ENCODE data around the gene CLDN22. TPM values are rescaled to one million over a fixed set of nuclear protein-coding genes. Genes with fewer than 3 reads are reported as not detected.

CLDN22 gene
- total and polyA plus RNA-seq, 5 experiments from 2014 or later: 0.29 TPM; not detected in 4

GRCh38 chr4:183304538-183304937 lies 15.5 kb downstream of the CLDN22 start:
- peak overlapping the region in 1 of 10 donors; percentile 1 for H3K27ac Mint-ChIP-seq
- POLR2A ChIA-PET: no interaction called here
- no peaks in the 10 kb centered on the region for H3K4me1 Mint-ChIP-seq
- ATAC-seq (no peak), DNase-seq (no peak)
- H3K9me3 Mint-ChIP-seq: no peaks in the 10 kb centered on the region
- peaks cover 0 to 2% (median under 1%) of the 10 kb centered on the region in 5 donors for H3K27me3 Mint-ChIP-seq
- peaks cover 0 to 4% (median 0%) of the 10 kb centered on the region in 3 donors for H3K36me3 Mint-ChIP-seq
- no peak overlapping the region for H3K4me3 Mint-ChIP-seq

- POLR2A ChIA-PET: no interaction called here
- Mint-ChIP-seq H3K27ac (no peak overlapping the region), H3K9me3 (no peaks in the 10 kb centered on the region), H3K4me3 (no peak overlapping the region), H3K27me3 (peaks cover 0 to 3% (median 2%) of the 10 kb centered on the region in 5 donors), H3K36me3 (peaks cover 0 to 4% (median 0%) of the 10 kb centered on the region in 3 donors), H3K4me1 (no peaks in the 10 kb centered on the region)
- ATAC-seq (no peak), DNase-seq (no peak)
These were observed 16.0 kb downstream of the CLDN22 start for GRCh38 chr4:183304067-183304466.

GRCh38 chr4:183303301-183303700 lies 16.8 kb downstream of the CLDN22 start:
- POLR2A ChIA-PET: no interaction called here
- H3K9me3 Mint-ChIP-seq: no peaks in the 10 kb centered on the region

GRCh38 chr4:183300655-183301054 lies 19.4 kb downstream of the CLDN22 start:
- POLR2A ChIA-PET: interaction anchor here (0.6 kb wide), 1 partner anchor 10 kb away, joined by 4 read pairs; no protein-coding TSS in a partner anchor
- peaks cover 0 to 3% (median 0%) of the 10 kb centered on the region in 5 donors for H3K27me3 Mint-ChIP-seq
- H3K4me1 Mint-ChIP-seq: no peaks in the 10 kb centered on the region
- DNase-seq: no peak
- no peaks in the 10 kb centered on the region for H3K9me3 Mint-ChIP-seq
- no peak overlapping the region for H3K4me3 Mint-ChIP-seq
- peaks cover 0 to 8% (median 0%) of the 10 kb centered on the region in 3 donors for H3K36me3 Mint-ChIP-seq
- no peak overlapping the region for H3K27ac Mint-ChIP-seq
- ATAC-seq: no peak

More at GRCh38 chr4:183303301-183303700, 16.8 kb downstream of the CLDN22 start:
- H3K36me3 Mint-ChIP-seq: peaks cover 0 to 4% (median 0%) of the 10 kb centered on the region in 3 donors
- peaks cover 0 to 3% (median 2%) of the 10 kb centered on the region in 5 donors for H3K27me3 Mint-ChIP-seq
- H3K27ac Mint-ChIP-seq: no peak overlapping the region
- H3K4me1 Mint-ChIP-seq: no peaks in the 10 kb centered on the region
- ATAC-seq (no peak), DNase-seq (no peak)
- H3K4me3 Mint-ChIP-seq: no peak overlapping the region

GRCh38 chr4:183300070-183300469 lies 20.0 kb downstream of the CLDN22 start:
- ATAC-seq: no peak
- DNase-seq: no peak
- H3K4me3 Mint-ChIP-seq: no peak overlapping the region
- POLR2A ChIA-PET: no interaction called here
- no peaks in the 10 kb centered on the region for H3K9me3 Mint-ChIP-seq
- H3K4me1 Mint-ChIP-seq: no peaks in the 10 kb centered on the region
- H3K27ac Mint-ChIP-seq: no peak overlapping the region
- H3K36me3 Mint-ChIP-seq: peaks cover 0 to 6% (median 0%) of the 10 kb centered on the region in 3 donors
- peaks cover 0 to 3% (median 0%) of the 10 kb centered on the region in 5 donors for H3K27me3 Mint-ChIP-seq

GRCh38 chr4:183299464-183299863 lies 20.6 kb downstream of the CLDN22 start:
- no peak for DNase-seq
- Mint-ChIP-seq H3K9me3 (no peaks in the 10 kb centered on the region), H3K36me3 (peaks cover 0 to 4% (median 0%) of the 10 kb centered on the region in 3 donors), H3K27me3 (peaks cover 0 to 3% (median 0%) of the 10 kb centered on the region in 5 donors), H3K27ac (no peak overlapping the region), H3K4me3 (no peak overlapping the region), H3K4me1 (no peaks in the 10 kb centered on the region)
- ATAC-seq: no peak
- POLR2A ChIA-PET: no interaction called here

GRCh38 chr4:183297675-183298074 lies 22.4 kb downstream of the CLDN22 start:
- DNase-seq: no peak
- Mint-ChIP-seq H3K4me3 (no peak overlapping the region), H3K36me3 (peaks cover 0 to 4% (median 0%) of the 10 kb centered on the region in 3 donors), H3K27me3 (peaks cover 0 to 3% (median 0%) of the 10 kb centered on the region in 5 donors), H3K27ac (no peak overlapping the region), H3K4me1 (no peaks in the 10 kb centered on the region), H3K9me3 (no peaks in the 10 kb centered on the region)
- no peak for ATAC-seq
- POLR2A ChIA-PET: interaction anchor here (1.2 kb wide), 1 partner anchor 146 kb away, joined by 3 read pairs; no protein-coding TSS in a partner anchor

GRCh38 chr4:183295711-183296110 lies 24.4 kb downstream of the CLDN22 start:
- POLR2A ChIA-PET: no interaction called here
- ATAC-seq (no peak), DNase-seq (no peak)
- H3K27me3 Mint-ChIP-seq: peaks cover 0 to 3% (median 0%) of the 10 kb centered on the region in 5 donors
- H3K36me3 Mint-ChIP-seq: peaks cover 0 to 13% (median 0%) of the 10 kb centered on the region in 3 donors
- H3K9me3 Mint-ChIP-seq: no peaks in the 10 kb centered on the region
- H3K27ac Mint-ChIP-seq: no peak overlapping the region
- H3K4me3 Mint-ChIP-seq: no peak overlapping the region
- no peaks in the 10 kb centered on the region for H3K4me1 Mint-ChIP-seq

GRCh38 chr4:183291070-183291469 lies 29.0 kb downstream of the CLDN22 start:
- Mint-ChIP-seq H3K9me3 (no peaks in the 10 kb centered on the region), H3K4me3 (no peak overlapping the region), H3K27me3 (no peaks in the 10 kb centered on the region), H3K27ac (no peak overlapping the region), H3K4me1 (peaks cover 0 to 2% (median 0%) of the 10 kb centered on the region in 4 donors), H3K36me3 (peaks cover 0 to 40% (median 2%) of the 10 kb centered on the region in 3 donors)
- ATAC-seq: no peak
- DNase-seq: no peak
- POLR2A ChIA-PET: interaction anchor here (0.8 kb wide), 1 partner anchor 135 kb away, joined by 4 read pairs; no protein-coding TSS in a partner anchor

- POLR2A ChIA-PET: no interaction called here
- H3K4me1 Mint-ChIP-seq: peaks cover 0 to 2% (median 0%) of the 10 kb centered on the region in 4 donors
- no peak overlapping the region for H3K27ac Mint-ChIP-seq
- no peaks in the 10 kb centered on the region for H3K27me3 Mint-ChIP-seq
- H3K4me3 Mint-ChIP-seq: no peak overlapping the region
- no peaks in the 10 kb centered on the region for H3K9me3 Mint-ChIP-seq
- no peak for ATAC-seq
- no peak for DNase-seq
- H3K36me3 Mint-ChIP-seq: peaks cover 0 to 44% (median 2%) of the 10 kb centered on the region in 3 donors
These were observed 30.4 kb downstream of the CLDN22 start for GRCh38 chr4:183289688-183290087.

- POLR2A ChIA-PET: no interaction called here
- Mint-ChIP-seq H3K27me3 (no peaks in the 10 kb centered on the region), H3K9me3 (no peaks in the 10 kb centered on the region), H3K27ac (no peak overlapping the region), H3K4me1 (peaks cover 0 to 2% (median 0%) of the 10 kb centered on the region in 4 donors), H3K4me3 (no peak overlapping the region), H3K36me3 (peaks cover 0 to 50% (median 2%) of the 10 kb centered on the region in 3 donors)
- ATAC-seq (no peak), DNase-seq (no peak)
These were observed 31.1 kb downstream of the CLDN22 start for GRCh38 chr4:183288955-183289354.

- Mint-ChIP-seq H3K9me3 (no peaks in the 10 kb centered on the region), H3K27ac (no peak overlapping the region), H3K36me3 (peaks cover 0 to 58% (median 2%) of the 10 kb centered on the region in 3 donors), H3K4me1 (peaks cover 0 to 2% (median 0%) of the 10 kb centered on the region in 4 donors), H3K27me3 (no peaks in the 10 kb centered on the region), H3K4me3 (no peak overlapping the region)
- no peak for ATAC-seq
- DNase-seq: no peak
- POLR2A ChIA-PET: no interaction called here
These were observed 32.4 kb downstream of the CLDN22 start for GRCh38 chr4:183287677-183288076.

GRCh38 chr4:183287309-183287659 lies 32.8 kb downstream of the CLDN22 start:
- Mint-ChIP-seq H3K4me1 (peaks cover 0 to 2% (median 0%) of the 10 kb centered on the region in 4 donors), H3K9me3 (no peaks in the 10 kb centered on the region), H3K4me3 (no peak overlapping the region), H3K36me3 (peaks cover 0 to 59% (median 2%) of the 10 kb centered on the region in 3 donors), H3K27ac (no peak overlapping the region), H3K27me3 (no peaks in the 10 kb centered on the region)
- POLR2A ChIA-PET: no interaction called here
- no peak for ATAC-seq
- no peak for DNase-seq

Data from naive thymus-derived CD8-positive, alpha-beta T cell (primary cell).